IPS-NIHi7 (cell line): ENCODE results near the gene COL16A1.

Experiments used
- DNase-seq: peaks from one replicate; pipeline ENCODE4 v3.0.0; 2012; ENCODE audit warnings: mixed read lengths; ENCODE audit errors: extremely low spot score

Gene COL16A1

GRCh38 chr1:31733389-31734219 lies 29.8 kb upstream of the COL16A1 start:
- no peak for DNase-seq

GRCh38 chr1:31732751-31733289 lies 29.0 kb upstream of the COL16A1 start:
- DNase-seq, result no peak

GRCh38 chr1:31732343-31732742 lies 28.5 kb upstream of the COL16A1 start:
- no peak for DNase-seq

GRCh38 chr1:31731049-31731565 lies 27.3 kb upstream of the COL16A1 start:
- no peak for DNase-seq

GRCh38 chr1:31730336-31731048 lies 26.7 kb upstream of the COL16A1 start:
- DNase-seq, result no peak

- no peak for DNase-seq
Observed at GRCh38 chr1:31727849-31728248, 24.0 kb upstream of the COL16A1 start.

- DNase-seq, result no peak
Observed at GRCh38 chr1:31727195-31727594, 23.4 kb upstream of the COL16A1 start.

- no peak for DNase-seq
Observed at GRCh38 chr1:31726715-31727114, 22.9 kb upstream of the COL16A1 start.

GRCh38 chr1:31725777-31726535 lies 22.1 kb upstream of the COL16A1 start:
- DNase-seq, result no peak

- peak; percentile 65 for DNase-seq
Observed at GRCh38 chr1:31725134-31725533, 21.3 kb upstream of the COL16A1 start.

GRCh38 chr1:31723828-31724359 lies 20.1 kb upstream of the COL16A1 start:
- peak; percentile 89 for DNase-seq

GRCh38 chr1:31718327-31718897 lies 14.6 kb upstream of the COL16A1 start:
- DNase-seq, result no peak

- no peak for DNase-seq
Observed at GRCh38 chr1:31717341-31717740, 13.5 kb upstream of the COL16A1 start.

GRCh38 chr1:31715873-31716220 lies 12.0 kb upstream of the COL16A1 start:
- DNase-seq, result no peak

- peak; percentile 96 for DNase-seq
Observed at GRCh38 chr1:31715087-31715872, 11.5 kb upstream of the COL16A1 start.

- DNase-seq, result peak; percentile 81
Observed at GRCh38 chr1:31714442-31715086, 10.7 kb upstream of the COL16A1 start.

GRCh38 chr1:31712630-31713029 lies 8.8 kb upstream of the COL16A1 start:
- no peak for DNase-seq

GRCh38 chr1:31712068-31712467 lies 8.3 kb upstream of the COL16A1 start:
- no peak for DNase-seq

GRCh38 chr1:31708324-31708723 lies 4.5 kb upstream of the COL16A1 start:
- DNase-seq, result no peak

- no peak for DNase-seq
Observed at GRCh38 chr1:31707711-31708110, 3.9 kb upstream of the COL16A1 start.
